Neural cell (in vitro differentiated cells): Measurements from ENCODE around the gene PHAX. TPM values are rescaled to one million over a fixed set of nuclear protein-coding genes. Genes with fewer than 3 reads are reported as not detected.

Experiments used
- H2AFZ ChIP-seq: fragments of 200-600, 300-800 bp; sonication (generic), shearing (Covaris generic); 2 replicates; pipeline ENCODE4 v1.6.0; 2014; ENCODE audit warnings: low read depth, mild to moderate bottlenecking, antibody characterized with exemption, low read length, moderate library complexity
- H3F3A ChIP-seq: fragments of 200-600 bp; shearing (Covaris generic); 2 replicates; pipeline ENCODE4 v1.6.1; 2016; ENCODE audit warnings: mild to moderate bottlenecking, moderate library complexity, mixed read lengths, antibody characterized with exemption, low read length; ENCODE audit not compliant: insufficient read depth, poor library complexity, severe bottlenecking
- H3K27ac ChIP-seq: fragments of 200-600, 300-800 bp; sonication (generic), shearing (Covaris generic); 2 replicates; pipeline ENCODE4 v1.5.1; 2014; ENCODE audit warnings: mild to moderate bottlenecking, low read length, moderate library complexity
- H3K27me3 ChIP-seq: fragments of 300-800, 200-600 bp; sonication (generic), shearing (Covaris generic); 2 replicates; pipeline ENCODE4 v1.6.0; 2014; ENCODE audit warnings: mild to moderate bottlenecking, low read depth, low read length, moderate library complexity; ENCODE audit not compliant: insufficient read depth
- H3K36me3 ChIP-seq: fragments of 300-800, 200-600 bp; sonication (generic), shearing (Covaris generic); 2 replicates; pipeline ENCODE4 v1.5.1; 2014; ENCODE audit warnings: mild to moderate bottlenecking, antibody characterized with exemption, low read length, moderate library complexity; ENCODE audit not compliant: insufficient read depth
- H3K4me2 ChIP-seq: fragments of 300-800, 200-600 bp; sonication (generic), shearing (Covaris generic); 2 replicates; pipeline ENCODE4 v1.6.0; 2014; ENCODE audit warnings: mild to moderate bottlenecking, low read length
- H3K4me3 ChIP-seq: fragments of 300-800, 200-600 bp; sonication (generic), shearing (Covaris generic); 2 replicates; pipeline ENCODE4 v1.5.1; 2014; ENCODE audit warnings: mild to moderate bottlenecking, low read length, moderate library complexity
- H3K79me2 ChIP-seq: fragments of 200-600 bp; shearing (Covaris generic); replicated peaks from 2 replicates; pipeline ENCODE4 v1.6.0; 2014; ENCODE audit warnings: mild to moderate bottlenecking, low read length, moderate library complexity; ENCODE audit not compliant: insufficient read depth
- H3K9ac ChIP-seq: fragments of 300-800, 200-600 bp; sonication (generic), shearing (Covaris generic); 2 replicates; pipeline ENCODE4 v1.6.1; 2016; ENCODE audit warnings: mild to moderate bottlenecking, low read length, mixed read lengths
- H3K9me2 ChIP-seq: fragments of 200-600 bp; shearing (Covaris generic); 2 replicates; pipeline ENCODE4 v1.6.1; 2016; ENCODE audit warnings: mild to moderate bottlenecking, low read length, mixed read lengths; ENCODE audit not compliant: insufficient read depth
- H3K9me3 ChIP-seq: fragments of 200-600, 300-800 bp; sonication (generic), shearing (Covaris generic); 2 replicates; pipeline ENCODE4 v1.6.1; 2016; ENCODE audit warnings: mild to moderate bottlenecking, mixed run types, low read length, moderate library complexity, mixed read lengths
- H4K20me1 ChIP-seq: fragments of 200-600 bp; shearing (Covaris generic); 2 replicates; pipeline ENCODE4 v1.6.1; 2016; ENCODE audit warnings: mild to moderate bottlenecking, mixed run types; ENCODE audit not compliant: insufficient read depth
- CTCF ChIP-seq: fragments of 450-650 bp; IDR thresholded peaks from 2 replicates; pipeline ENCODE4 v1.5.1; 2014; ENCODE audit warnings: antibody characterized with exemption, mild to moderate bottlenecking, moderate library complexity; ENCODE audit not compliant: poor library complexity, severe bottlenecking
- EP300 ChIP-seq: fragments of 450-650 bp; conservative IDR thresholded peaks from 2 replicates; pipeline ENCODE4 v1.6.1; 2014; ENCODE audit warnings: antibody characterized with exemption, mild to moderate bottlenecking, moderate library complexity; ENCODE audit not compliant: poor library complexity, severe bottlenecking
- EZH2 ChIP-seq: fragments of 200-600, 300-800 bp; shearing (Covaris generic), sonication (generic); IDR thresholded peaks from 2 replicates; pipeline ENCODE4 v1.6.1; 2014; ENCODE audit warnings: antibody characterized with exemption, low read length, borderline replicate concordance, mild to moderate bottlenecking; ENCODE audit not compliant: insufficient read depth, poor library complexity, severe bottlenecking
- MXI1 ChIP-seq: fragments of 450-650 bp; conservative IDR thresholded peaks from 2 replicates; pipeline ENCODE4 v1.6.1; 2014; ENCODE audit warnings: antibody characterized with exemption, mild to moderate bottlenecking; ENCODE audit not compliant: poor library complexity, severe bottlenecking
- POLR2AphosphoS5 ChIP-seq: IDR thresholded peaks from 2 replicates; pipeline ENCODE4 v1.6.1; 2012
- RAD21 ChIP-seq: fragments of 450-650 bp; conservative IDR thresholded peaks from 2 replicates; pipeline ENCODE4 v1.6.1; 2014; ENCODE audit warnings: antibody characterized with exemption, mild to moderate bottlenecking, moderate library complexity
- SMC3 ChIP-seq: fragments of 450-650 bp; conservative IDR thresholded peaks from 2 replicates; pipeline ENCODE4 v1.6.1; 2014; ENCODE audit warnings: antibody characterized with exemption, mild to moderate bottlenecking, moderate library complexity; ENCODE audit not compliant: poor library complexity
- TAF1 ChIP-seq: IDR thresholded peaks from 2 replicates; pipeline ENCODE4 v1.6.1; 2012; ENCODE audit warnings: low read depth
- polyA plus RNA-seq: library from polyadenylated mRNA; depleted of rRNA; stranded (reverse); fragments of >200 nt; gene quantifications from 2 replicates; pipeline ENCODE4 v1.2.3, GENCODE V29; 2014
- TF ChIP-seq, protein P1 (sequence below): IDR thresholded peaks from 2 replicates; pipeline ENCODE4 v1.6.1; 2012; ENCODE audit warnings: borderline replicate concordance

PHAX gene
- polyA plus RNA-seq, 1 donor from 2014 or later: 42.3 TPM

GRCh38 chr5:126591549-126591948 is 9.2 kb upstream of the PHAX start:
- Histone ChIP-seq H2AFZ (no peak overlapping the region), H3K9me2 (no peaks in the 10 kb centered on the region), H3K9ac (no peak overlapping the region), H3K9me3 (no peaks in the 10 kb centered on the region), H3F3A (no peaks in the 10 kb centered on the region), H3K27ac (no peak overlapping the region), H3K4me2 (no peak overlapping the region), H3K27me3 (no peaks in the 10 kb centered on the region), H3K79me2 (peaks cover 9% of the 10 kb centered on the region), H3K36me3 (no peaks in the 10 kb centered on the region), H3K4me3 (no peak overlapping the region), H4K20me1 (no peaks in the 10 kb centered on the region)
- TF ChIP-seq EP300 (no peak), SMC3 (no peak), EZH2 (no peak), RAD21 (no peak), TAF1 (no peak), CTCF (no peak), POLR2AphosphoS5 (no peak), MXI1 (no peak)
- TF ChIP-seq, protein P1, sequence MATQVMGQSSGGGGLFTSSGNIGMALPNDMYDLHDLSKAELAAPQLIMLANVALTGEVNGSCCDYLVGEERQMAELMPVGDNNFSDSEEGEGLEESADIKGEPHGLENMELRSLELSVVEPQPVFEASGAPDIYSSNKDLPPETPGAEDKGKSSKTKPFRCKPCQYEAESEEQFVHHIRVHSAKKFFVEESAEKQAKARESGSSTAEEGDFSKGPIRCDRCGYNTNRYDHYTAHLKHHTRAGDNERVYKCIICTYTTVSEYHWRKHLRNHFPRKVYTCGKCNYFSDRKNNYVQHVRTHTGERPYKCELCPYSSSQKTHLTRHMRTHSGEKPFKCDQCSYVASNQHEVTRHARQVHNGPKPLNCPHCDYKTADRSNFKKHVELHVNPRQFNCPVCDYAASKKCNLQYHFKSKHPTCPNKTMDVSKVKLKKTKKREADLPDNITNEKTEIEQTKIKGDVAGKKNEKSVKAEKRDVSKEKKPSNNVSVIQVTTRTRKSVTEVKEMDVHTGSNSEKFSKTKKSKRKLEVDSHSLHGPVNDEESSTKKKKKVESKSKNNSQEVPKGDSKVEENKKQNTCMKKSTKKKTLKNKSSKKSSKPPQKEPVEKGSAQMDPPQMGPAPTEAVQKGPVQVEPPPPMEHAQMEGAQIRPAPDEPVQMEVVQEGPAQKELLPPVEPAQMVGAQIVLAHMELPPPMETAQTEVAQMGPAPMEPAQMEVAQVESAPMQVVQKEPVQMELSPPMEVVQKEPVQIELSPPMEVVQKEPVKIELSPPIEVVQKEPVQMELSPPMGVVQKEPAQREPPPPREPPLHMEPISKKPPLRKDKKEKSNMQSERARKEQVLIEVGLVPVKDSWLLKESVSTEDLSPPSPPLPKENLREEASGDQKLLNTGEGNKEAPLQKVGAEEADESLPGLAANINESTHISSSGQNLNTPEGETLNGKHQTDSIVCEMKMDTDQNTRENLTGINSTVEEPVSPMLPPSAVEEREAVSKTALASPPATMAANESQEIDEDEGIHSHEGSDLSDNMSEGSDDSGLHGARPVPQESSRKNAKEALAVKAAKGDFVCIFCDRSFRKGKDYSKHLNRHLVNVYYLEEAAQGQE: no peak

- Histone ChIP-seq H3F3A (no peaks in the 10 kb centered on the region), H3K27ac (peak within 1 kb of the TSS; percentile 68), H3K9me3 (no peaks in the 10 kb centered on the region), H2AFZ (peak within 1 kb of the TSS; percentile 93), H3K27me3 (no peaks in the 10 kb centered on the region), H3K9me2 (no peaks in the 10 kb centered on the region), H3K9ac (peak within 1 kb of the TSS; percentile 74), H4K20me1 (no peaks in the 10 kb centered on the region), H3K36me3 (no peaks in the 10 kb centered on the region), H3K4me2 (peak within 1 kb of the TSS; percentile 48), H3K4me3 (peak within 1 kb of the TSS; percentile 73), H3K79me2 (peaks cover 9% of the 10 kb centered on the region)
- TF ChIP-seq MXI1 (peak; percentile 59), SMC3 (peak; percentile 86), EZH2 (no peak), EP300 (peak; percentile 30), TAF1 (no peak), POLR2AphosphoS5 (peak; percentile 56), RAD21 (peak; percentile 79), CTCF (peak; percentile 81)
- TF ChIP-seq, protein P1: peak; percentile 95
These were observed 5.8 kb upstream of the PHAX start, which contains the start of gene ALDH7A1 for GRCh38 chr5:126594748-126595485. ALDH7A1 (minus strand) TSS chr5:126595219; CDS start chr5:126595198, 21 bp downstream.
